HEK293 (cell line): ENCODE data around the gene PARD6G.

ENCODE experiments used
- CTCF ChIA-PET: fragments of 350-600 bp; formaldehyde crosslinking; extraction: SDS; loops from one replicate; lab custom pipeline; 2021; ENCODE audit warnings: antibody characterized with exemption; lab: Yijun Ruan, JAX
- POLR2A ChIA-PET: fragments of 300-600 bp; formaldehyde crosslinking; extraction: SDS; loops from one replicate; lab custom pipeline; 2020; ENCODE audit warnings: antibody characterized with exemption, inconsistent platforms; lab: Yijun Ruan, JAX
- H3K27ac ChIP-seq: fragments of 200-500 bp; sonication (Bioruptor generic); 2 replicates; pipeline ENCODE4 v1.5.1; 2014; ENCODE audit warnings: low read depth, low read length, control low read depth, inconsistent platforms; ENCODE audit errors: extremely low read depth
- H3K36me3 ChIP-seq, 2 experiments: fragments of 200-500 bp in 1 of 2; sonication (Bioruptor generic) in 1 of 2; 1 replicate in 1 of 2; 2 replicates in 1 of 2; pipeline ENCODE4 v1.5.1; 2014 to 2017; ENCODE audit warnings: inconsistent platforms in 2 of 2, low read length in 2 of 2; ENCODE audit not compliant: control insufficient read depth in 2 of 2, insufficient read depth in 1 of 2
- H3K4me1 ChIP-seq: fragments of 200-500 bp; sonication (Bioruptor generic); 2 replicates; pipeline ENCODE4 v1.5.1; 2014; ENCODE audit warnings: mild to moderate bottlenecking, low read length, inconsistent platforms; ENCODE audit not compliant: control insufficient read depth, insufficient read depth
- H3K4me3 ChIP-seq: 2 replicates; pipeline ENCODE4 v1.5.1; 2011; ENCODE audit warnings: low read depth, mild to moderate bottlenecking, control low read depth, low read length, moderate library complexity
- H3K9me3 ChIP-seq: fragments of 200-500 bp; sonication (Bioruptor generic); 2 replicates; pipeline ENCODE4 v1.5.1; 2014; ENCODE audit warnings: low read depth, low read length, inconsistent platforms; ENCODE audit not compliant: control insufficient read depth, insufficient read depth
- KLF9 ChIP-seq: fragments of 450-650 bp; formaldehyde crosslinking; IDR thresholded peaks from 2 replicates; pipeline ENCODE4 v1.5.1; 2016; ENCODE audit warnings: missing biosample characterization, missing genetic modification characterization, low read depth
- SP3 ChIP-seq: fragments of 450-650 bp; formaldehyde crosslinking; IDR thresholded peaks from 2 replicates; pipeline ENCODE4 v1.5.1; 2016; ENCODE audit warnings: missing biosample characterization, missing genetic modification characterization
- TRIM28 ChIP-seq: IDR thresholded peaks from 2 replicates; pipeline ENCODE4 v1.6.1; 2011; ENCODE audit warnings: low read length, control low read depth, borderline replicate concordance
- WT1 ChIP-seq: fragments of 450-650 bp; formaldehyde crosslinking; IDR thresholded peaks from 2 replicates; pipeline ENCODE4 v1.5.1; 2016; ENCODE audit warnings: missing biosample characterization, missing genetic modification characterization
- ZNF416 ChIP-seq: fragments of 450-650 bp; formaldehyde crosslinking; IDR thresholded peaks from 2 replicates; pipeline ENCODE4 v1.5.1; 2016; ENCODE audit warnings: missing biosample characterization, missing genetic modification characterization
- ZNF423 ChIP-seq: fragments of 450-650 bp; formaldehyde crosslinking; IDR thresholded peaks from 2 replicates; pipeline ENCODE4 v1.5.1; 2016; ENCODE audit warnings: missing biosample characterization, missing genetic modification characterization
- ZNF426 ChIP-seq: fragments of 450-650 bp; formaldehyde crosslinking; IDR thresholded peaks from 2 replicates; pipeline ENCODE4 v1.5.1; 2017; ENCODE audit warnings: missing biosample characterization, missing genetic modification characterization, mild to moderate bottlenecking, inconsistent platforms, moderate library complexity
- ZNF529 ChIP-seq: fragments of 450-650 bp; formaldehyde crosslinking; IDR thresholded peaks from 2 replicates; pipeline ENCODE4 v1.5.1; 2017; ENCODE audit warnings: missing genetic modification characterization, missing biosample characterization; ENCODE audit not compliant: insufficient replicate concordance
- ZNF555 ChIP-seq: fragments of 450-650 bp; formaldehyde crosslinking; conservative IDR thresholded peaks from 2 replicates; pipeline ENCODE4 v1.5.1; 2017; ENCODE audit warnings: missing biosample characterization, mild to moderate bottlenecking, missing genetic modification characterization, inconsistent platforms
- ZNF560 ChIP-seq: fragments of 450-650 bp; formaldehyde crosslinking; IDR thresholded peaks from 2 replicates; pipeline ENCODE4 v1.5.1; 2017; ENCODE audit warnings: missing biosample characterization, missing genetic modification characterization, borderline replicate concordance
- ZNF626 ChIP-seq: fragments of 450-650 bp; sonication (Bioruptor Pico); formaldehyde crosslinking; IDR thresholded peaks from 2 replicates; pipeline ENCODE4 v1.5.1; 2018; ENCODE audit warnings: missing biosample characterization, missing genetic modification characterization, inconsistent platforms
- ZNF776 ChIP-seq: fragments of 450-650 bp; formaldehyde crosslinking; IDR thresholded peaks from 2 replicates; pipeline ENCODE4 v1.5.0; 2017; ENCODE audit warnings: missing biosample characterization, missing genetic modification characterization, borderline replicate concordance
- ZNF792 ChIP-seq: fragments of 450-650 bp; formaldehyde crosslinking; IDR thresholded peaks from 2 replicates; pipeline ENCODE4 v1.5.1; 2016; ENCODE audit warnings: missing biosample characterization, missing genetic modification characterization
- TF ChIP-seq, protein P1 (sequence below): fragments of 450-650 bp; formaldehyde crosslinking; IDR thresholded peaks from 2 replicates; pipeline ENCODE4 v1.5.1; 2016; ENCODE audit warnings: missing biosample characterization, missing genetic modification characterization
- TF ChIP-seq, protein P2 (sequence below): fragments of 450-650 bp; IDR thresholded peaks from 2 replicates; pipeline ENCODE4 v1.5.1; 2018; ENCODE audit warnings: missing biosample characterization, mild to moderate bottlenecking, missing genetic modification characterization
- TF ChIP-seq, protein P3 (sequence below): fragments of 450-650 bp; formaldehyde crosslinking; IDR thresholded peaks from 2 replicates; pipeline ENCODE4 v1.5.1; 2017; ENCODE audit warnings: missing biosample characterization, missing genetic modification characterization
- TF ChIP-seq, protein P4 (sequence below): fragments of 450-650 bp; formaldehyde crosslinking; IDR thresholded peaks from 2 replicates; pipeline ENCODE4 v1.5.1; 2017; ENCODE audit warnings: missing biosample characterization, missing genetic modification characterization

Gene PARD6G

DNA sequence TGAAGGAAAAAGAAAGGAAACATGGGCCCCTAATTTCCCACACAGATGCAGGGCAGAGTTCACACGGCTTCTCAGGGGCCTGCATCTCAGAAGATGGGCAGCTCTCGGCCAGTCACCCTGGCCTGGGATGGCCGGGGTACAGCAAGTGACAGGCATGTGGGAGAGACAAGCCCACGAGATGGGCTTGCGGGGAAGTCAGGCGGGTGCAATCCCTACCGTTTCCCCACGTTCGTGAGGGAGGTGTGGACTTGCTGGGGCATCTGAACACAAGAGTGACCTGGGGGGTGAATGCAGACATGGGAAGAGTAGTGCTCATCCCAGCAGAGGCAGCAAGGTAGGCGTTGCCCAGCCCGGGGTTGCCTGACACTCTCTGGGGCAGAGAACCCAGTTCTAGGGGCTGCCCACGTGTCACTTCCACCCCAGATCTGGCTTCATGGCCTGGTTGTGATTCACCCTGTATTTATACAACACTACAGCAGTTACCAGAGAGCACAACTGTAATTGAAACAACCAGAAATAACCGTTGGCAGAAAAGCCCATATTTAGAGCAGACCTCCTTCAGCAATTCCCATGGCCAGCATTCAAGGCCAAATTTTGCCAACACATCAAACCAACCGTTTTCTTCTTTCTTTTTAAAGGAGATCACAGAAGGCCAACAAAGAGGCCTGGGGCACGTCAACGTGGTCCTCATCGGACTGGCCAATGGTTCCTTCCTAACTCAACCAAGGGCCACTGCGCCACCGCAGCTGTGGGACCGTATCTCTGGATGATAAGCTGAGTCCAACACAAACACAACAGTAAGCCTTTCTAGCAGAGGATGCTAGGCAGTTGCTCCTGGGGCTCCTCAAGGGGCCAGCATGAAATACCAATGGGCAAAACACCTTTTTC is 58.4 kb downstream of the PARD6G start (continued):
- TF ChIP-seq ZNF560 (tag by site-specific recombination), result no peak
- TF ChIP-seq, all 188 proteins: peak for 0

DNA sequence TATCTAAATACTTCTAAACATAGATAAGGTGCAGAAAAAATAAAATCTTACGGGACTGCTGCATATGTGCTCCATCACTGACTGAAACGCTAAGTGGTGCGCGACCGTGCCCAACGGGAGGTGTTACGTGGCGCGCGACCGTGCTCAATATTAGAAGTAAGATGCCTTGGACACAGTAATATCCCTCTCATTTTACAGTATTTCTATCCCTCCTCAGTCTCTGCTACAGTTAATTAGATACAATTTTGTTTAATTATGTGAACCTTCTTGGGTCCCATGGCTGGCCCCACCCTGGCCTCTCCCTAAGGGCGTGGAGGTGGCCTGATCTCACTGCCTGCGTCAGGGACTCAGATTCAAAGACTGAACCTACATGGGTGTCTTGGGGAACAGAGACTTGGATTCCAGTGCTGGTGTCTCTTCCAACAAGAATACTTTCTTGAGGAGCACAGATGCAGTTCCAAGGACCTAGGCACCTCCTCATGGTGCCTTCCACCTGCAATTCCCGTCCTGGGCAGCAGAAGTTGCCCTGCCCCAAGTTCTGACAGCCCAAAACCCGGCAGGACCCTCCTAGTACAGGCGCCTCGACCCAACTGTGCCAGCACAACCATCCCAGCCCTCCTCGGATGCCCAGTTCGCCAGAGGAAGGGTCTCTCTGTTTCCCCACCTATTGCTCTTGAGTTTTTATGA is 59.2 kb downstream of the PARD6G start:
- CTCF ChIA-PET, result no interaction called here
- POLR2A ChIA-PET, result no interaction called here
- TF ChIP-seq SP3 (tag by site-specific recombination), result no peak
- no peak for TF ChIP-seq ZNF423 (tag by site-specific recombination)
- TF ChIP-seq, protein P1, sequence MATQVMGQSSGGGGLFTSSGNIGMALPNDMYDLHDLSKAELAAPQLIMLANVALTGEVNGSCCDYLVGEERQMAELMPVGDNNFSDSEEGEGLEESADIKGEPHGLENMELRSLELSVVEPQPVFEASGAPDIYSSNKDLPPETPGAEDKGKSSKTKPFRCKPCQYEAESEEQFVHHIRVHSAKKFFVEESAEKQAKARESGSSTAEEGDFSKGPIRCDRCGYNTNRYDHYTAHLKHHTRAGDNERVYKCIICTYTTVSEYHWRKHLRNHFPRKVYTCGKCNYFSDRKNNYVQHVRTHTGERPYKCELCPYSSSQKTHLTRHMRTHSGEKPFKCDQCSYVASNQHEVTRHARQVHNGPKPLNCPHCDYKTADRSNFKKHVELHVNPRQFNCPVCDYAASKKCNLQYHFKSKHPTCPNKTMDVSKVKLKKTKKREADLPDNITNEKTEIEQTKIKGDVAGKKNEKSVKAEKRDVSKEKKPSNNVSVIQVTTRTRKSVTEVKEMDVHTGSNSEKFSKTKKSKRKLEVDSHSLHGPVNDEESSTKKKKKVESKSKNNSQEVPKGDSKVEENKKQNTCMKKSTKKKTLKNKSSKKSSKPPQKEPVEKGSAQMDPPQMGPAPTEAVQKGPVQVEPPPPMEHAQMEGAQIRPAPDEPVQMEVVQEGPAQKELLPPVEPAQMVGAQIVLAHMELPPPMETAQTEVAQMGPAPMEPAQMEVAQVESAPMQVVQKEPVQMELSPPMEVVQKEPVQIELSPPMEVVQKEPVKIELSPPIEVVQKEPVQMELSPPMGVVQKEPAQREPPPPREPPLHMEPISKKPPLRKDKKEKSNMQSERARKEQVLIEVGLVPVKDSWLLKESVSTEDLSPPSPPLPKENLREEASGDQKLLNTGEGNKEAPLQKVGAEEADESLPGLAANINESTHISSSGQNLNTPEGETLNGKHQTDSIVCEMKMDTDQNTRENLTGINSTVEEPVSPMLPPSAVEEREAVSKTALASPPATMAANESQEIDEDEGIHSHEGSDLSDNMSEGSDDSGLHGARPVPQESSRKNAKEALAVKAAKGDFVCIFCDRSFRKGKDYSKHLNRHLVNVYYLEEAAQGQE (tag by site-specific recombination), result no peak
- no peak for TF ChIP-seq ZNF529 (tag by site-specific recombination)
- no peak for TF ChIP-seq TRIM28
- TF ChIP-seq WT1 (tag by site-specific recombination), result no peak
- TF ChIP-seq ZNF426 (tag by site-specific recombination), result no peak
- no peak for TF ChIP-seq ZNF416
- no peak for TF ChIP-seq KLF9
- no peak for TF ChIP-seq ZNF555
- TF ChIP-seq ZNF776, result no peak
- TF ChIP-seq, protein P2, sequence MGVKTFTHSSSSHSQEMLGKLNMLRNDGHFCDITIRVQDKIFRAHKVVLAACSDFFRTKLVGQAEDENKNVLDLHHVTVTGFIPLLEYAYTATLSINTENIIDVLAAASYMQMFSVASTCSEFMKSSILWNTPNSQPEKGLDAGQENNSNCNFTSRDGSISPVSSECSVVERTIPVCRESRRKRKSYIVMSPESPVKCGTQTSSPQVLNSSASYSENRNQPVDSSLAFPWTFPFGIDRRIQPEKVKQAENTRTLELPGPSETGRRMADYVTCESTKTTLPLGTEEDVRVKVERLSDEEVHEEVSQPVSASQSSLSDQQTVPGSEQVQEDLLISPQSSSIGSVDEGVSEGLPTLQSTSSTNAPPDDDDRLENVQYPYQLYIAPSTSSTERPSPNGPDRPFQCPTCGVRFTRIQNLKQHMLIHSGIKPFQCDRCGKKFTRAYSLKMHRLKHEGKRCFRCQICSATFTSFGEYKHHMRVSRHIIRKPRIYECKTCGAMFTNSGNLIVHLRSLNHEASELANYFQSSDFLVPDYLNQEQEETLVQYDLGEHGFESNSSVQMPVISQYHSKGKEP (tag by site-specific recombination), result no peak
- TF ChIP-seq, protein P3, sequence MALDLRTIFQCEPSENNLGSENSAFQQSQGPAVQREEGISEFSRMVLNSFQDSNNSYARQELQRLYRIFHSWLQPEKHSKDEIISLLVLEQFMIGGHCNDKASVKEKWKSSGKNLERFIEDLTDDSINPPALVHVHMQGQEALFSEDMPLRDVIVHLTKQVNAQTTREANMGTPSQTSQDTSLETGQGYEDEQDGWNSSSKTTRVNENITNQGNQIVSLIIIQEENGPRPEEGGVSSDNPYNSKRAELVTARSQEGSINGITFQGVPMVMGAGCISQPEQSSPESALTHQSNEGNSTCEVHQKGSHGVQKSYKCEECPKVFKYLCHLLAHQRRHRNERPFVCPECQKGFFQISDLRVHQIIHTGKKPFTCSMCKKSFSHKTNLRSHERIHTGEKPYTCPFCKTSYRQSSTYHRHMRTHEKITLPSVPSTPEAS (tag by site-specific recombination), result no peak
- no peak for TF ChIP-seq ZNF792 (tag by site-specific recombination)
- TF ChIP-seq, protein P4, sequence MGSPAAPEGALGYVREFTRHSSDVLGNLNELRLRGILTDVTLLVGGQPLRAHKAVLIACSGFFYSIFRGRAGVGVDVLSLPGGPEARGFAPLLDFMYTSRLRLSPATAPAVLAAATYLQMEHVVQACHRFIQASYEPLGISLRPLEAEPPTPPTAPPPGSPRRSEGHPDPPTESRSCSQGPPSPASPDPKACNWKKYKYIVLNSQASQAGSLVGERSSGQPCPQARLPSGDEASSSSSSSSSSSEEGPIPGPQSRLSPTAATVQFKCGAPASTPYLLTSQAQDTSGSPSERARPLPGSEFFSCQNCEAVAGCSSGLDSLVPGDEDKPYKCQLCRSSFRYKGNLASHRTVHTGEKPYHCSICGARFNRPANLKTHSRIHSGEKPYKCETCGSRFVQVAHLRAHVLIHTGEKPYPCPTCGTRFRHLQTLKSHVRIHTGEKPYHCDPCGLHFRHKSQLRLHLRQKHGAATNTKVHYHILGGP (tag by site-specific recombination), result no peak
- no peak for TF ChIP-seq ZNF626 (tag by site-specific recombination)

More for the DNA sequence above, 59.2 kb downstream of the PARD6G start:
- no peaks in the 10 kb centered on the region for H3K36me3 ChIP-seq
- no peak overlapping the region for H3K27ac ChIP-seq
- H3K9me3 ChIP-seq, result no peaks in the 10 kb centered on the region
- H3K4me1 ChIP-seq, result no peaks in the 10 kb centered on the region
- no peak overlapping the region for H3K4me3 ChIP-seq
